Stimulated activated CD8-positive, alpha-beta memory T cell treated with anti-CD3 and anti-CD28 coated beads, Interleukin-7, amount 100 ng/mL, for 4 hours (primary cell): ENCODE data around the gene ASB11.
"Not testable (repeated sequence)": the region's sequence is repeated elsewhere in the genome, so short reads cannot be mapped to it uniquely, and the experiment has no call there.

ENCODE experiments used
- DNase-seq, 2 donors: peaks; one replicate each; pipeline ENCODE4 v3.0.0-alpha.2; 2020; ENCODE audit warnings: low read depth in 2 of 2

The ASB11 gene

DNA sequence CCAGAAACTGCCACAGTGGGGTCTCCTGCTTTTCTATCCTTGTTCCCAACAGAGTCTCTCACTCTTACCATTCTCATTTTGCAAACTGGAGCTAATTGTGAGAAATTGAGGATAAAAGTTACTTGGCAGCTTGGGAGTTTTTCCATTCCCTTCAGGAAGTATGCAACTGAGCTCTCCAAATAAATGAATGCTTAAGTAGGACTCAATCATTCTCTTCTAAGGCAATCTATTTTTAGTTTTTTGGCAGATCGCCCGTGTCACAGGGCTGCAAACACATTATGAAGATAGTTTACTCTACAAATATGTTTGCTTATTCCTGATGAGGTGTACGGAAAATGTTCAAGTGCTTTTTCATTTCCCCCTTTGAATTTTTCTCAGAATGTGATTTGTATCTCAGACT lies 5.3 kb downstream of the ASB11 start:
- DNase-seq: no peak

DNA sequence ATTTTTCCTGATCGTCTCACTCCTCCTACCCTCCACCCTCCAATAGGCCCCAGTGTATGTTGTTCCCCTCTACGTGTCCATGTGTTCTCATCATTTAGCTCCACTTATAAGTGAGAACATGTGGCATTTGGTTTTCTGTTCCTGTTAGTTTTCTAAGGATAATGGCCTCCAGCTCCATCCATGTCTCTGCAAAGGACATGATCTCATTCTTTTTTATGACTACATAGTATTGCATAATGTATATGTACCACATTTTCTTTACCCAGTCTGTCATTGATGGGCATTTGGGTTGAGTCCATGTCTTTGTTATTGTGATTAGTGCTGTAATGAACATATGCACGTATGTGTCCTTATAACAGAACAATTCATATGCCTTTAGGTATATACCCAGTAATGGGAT lies 9.5 kb downstream of the ASB11 start:
- DNase-seq: not testable (repeated sequence)

DNA sequence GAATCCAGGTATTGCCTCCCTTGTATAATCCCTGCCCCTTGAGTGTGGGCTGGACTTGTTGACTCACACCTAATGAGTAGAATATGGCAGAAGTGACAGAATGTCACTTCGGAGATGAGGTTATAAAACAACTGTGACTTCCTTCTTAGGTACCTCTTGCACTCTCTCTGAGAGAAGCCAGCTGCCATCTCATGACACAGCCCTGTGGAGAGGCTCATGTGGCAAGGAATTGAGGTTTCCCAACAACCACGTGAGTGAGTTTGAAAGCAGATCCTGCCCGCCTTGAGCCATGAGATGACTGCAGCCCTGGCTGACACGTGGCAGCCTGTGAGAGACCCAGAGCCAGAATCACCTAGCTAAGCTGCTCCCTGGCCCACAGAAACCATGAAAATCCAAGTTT lies 13.5 kb downstream of the ASB11 start:
- no peak for DNase-seq

DNA sequence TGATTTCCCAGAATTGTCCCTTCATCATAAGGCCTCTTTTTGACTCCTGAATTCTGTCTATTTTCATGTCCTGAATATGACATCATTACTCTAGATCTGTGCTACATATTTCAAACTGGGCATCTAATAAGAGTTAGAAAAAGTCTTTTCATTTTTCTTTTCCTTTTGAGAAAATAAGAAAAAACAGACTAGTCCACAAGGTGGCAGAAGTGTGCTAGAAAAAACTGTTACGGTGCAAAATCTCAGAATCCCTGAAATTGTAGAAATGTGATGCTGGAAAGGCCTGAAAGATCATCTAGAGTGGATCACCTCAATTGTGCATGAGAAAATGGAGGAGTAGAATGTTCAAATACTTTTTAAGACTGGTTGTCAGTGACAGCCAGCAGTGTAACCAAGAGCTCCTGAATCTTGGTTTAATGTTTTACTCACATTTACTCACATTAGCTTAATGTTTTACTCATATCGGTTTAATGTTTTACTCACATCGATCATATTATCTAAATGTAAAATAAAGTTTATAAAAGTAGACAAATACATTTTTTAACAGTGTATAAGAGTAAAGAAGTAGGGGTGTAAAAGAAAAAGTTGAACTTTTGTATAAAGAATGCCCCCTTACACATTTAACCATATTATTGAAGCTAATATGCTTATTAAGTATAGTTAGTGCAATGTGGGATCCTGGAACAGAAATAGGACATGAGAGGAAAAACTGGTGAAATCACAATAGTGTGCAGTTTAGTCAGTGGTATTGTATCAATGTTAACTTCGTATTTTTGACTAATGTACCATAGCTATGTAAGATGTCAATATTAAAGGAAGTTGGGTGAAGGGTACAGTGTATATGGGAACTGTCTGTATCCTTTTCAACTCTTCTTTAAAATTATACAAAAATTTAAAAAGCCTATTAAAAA lies 15.2 kb downstream of the ASB11 start:
- no peak for DNase-seq

DNA sequence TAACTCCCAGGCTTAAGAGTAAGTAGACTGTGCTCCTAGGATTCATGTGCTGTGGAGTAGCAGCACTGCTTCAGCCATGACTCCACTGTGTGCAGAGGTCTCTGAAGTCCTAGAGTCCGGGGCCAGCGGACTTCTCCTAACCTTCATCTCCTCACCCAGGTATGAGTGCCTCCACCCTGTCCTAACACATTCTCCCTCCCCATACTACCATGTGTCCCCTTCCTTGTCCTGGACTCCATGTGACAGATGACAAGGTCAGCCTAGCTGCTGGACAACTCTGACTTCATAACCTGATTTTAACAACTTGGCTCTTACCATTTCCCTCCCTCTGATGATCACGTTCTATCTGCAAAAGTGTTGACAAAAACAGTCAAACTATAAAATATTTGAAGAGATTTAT lies 16.7 kb downstream of the ASB11 start:
- no peak for DNase-seq

DNA sequence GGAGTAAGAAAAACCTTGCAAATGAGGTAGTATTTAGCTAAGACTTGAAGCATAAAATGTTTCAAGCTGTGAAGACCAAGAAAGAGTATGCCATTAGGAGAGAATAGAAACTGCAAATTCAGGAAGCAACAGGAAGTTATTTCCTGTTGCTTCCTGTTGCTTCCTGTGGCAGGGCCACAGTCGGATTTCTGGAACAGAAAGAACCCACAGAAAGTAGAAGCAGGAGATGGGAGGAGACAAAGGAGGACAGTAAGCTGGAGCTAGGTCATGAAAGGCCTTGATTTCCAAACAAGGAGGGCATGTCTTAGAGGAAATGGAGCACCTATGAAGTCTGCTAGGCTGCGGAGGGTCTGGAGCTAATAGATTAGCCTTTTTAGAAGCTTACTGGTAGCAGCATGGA lies 17.2 kb downstream of the ASB11 start:
- no peak for DNase-seq

DNA sequence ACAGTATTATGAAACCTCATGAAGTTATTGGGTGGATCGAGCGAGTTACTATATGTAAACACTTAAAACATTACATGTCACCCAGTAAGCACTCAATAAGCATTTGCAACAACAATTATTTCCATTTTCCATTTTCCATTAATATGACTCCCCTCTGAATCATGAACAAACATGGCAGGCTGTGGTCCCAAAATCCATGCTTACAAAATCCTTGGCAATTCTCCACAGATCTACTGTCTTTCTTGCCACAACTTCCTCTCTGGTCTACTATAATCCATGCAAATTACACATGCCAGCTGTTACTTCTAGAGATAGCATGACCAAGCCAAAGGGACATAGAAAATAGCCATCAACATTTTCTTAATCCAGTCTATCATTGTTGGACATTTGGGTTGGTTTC lies 22.0 kb downstream of the ASB11 start:
- no peak for DNase-seq

DNA sequence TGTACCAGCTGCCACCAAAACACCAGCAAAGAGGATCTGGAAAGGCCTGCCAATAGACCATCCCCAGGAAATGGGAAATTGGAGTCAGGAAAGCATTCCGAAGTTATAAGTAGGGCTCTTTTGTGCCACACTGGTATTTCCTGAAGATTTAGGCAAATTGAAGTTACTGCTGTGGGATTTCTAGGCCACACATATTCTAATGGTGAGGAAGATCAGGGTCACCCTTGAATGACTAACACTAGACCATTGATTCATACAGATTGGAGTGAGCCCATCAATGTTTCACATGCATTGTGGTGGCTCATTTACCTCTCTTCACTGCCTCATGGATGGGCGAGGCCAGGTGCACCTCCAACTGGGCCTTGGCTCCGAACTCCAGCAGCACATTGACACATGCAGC lies 22.6 kb downstream of the ASB11 start:
- no peak for DNase-seq

DNA sequence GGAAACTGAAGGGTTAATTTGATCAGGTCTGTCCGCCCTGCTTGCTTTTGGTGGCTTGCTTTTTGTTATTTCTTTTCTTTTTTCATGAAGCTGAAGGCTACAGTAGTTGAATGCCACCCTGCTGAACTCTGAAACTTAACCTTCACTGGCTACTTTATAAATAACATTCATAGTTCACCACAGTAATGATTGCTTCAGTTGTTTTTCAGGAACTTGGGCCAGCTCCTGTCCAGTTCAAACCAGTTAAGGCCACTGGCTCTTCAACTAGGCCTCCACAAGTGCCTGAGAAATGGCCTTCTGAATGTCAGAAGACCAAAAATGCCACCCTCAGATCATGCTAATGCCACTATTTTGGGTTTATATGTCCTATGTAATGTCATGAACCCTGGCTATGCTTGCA lies 37.8 kb downstream of the ASB11 start:
- DNase-seq: no peak

DNA sequence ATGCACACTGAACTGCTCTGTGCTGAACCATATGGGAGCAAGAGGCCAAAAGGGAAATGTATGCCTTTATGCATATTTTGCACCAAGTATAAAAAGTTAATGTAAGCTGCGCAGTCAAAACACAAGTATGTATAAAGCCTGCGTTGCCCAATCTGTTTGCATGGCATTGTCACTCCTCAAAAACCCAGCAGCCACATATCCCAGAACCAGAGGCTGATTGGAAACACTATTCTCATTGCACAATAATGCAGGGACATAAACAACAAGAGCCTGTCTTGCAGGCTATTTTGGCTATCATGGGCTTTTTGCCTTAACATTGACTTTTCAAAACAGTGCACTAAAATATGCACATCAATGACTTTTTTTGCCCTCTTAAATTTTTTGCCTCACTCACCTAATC lies 40.5 kb downstream of the ASB11 start:
- DNase-seq: no peak

DNA sequence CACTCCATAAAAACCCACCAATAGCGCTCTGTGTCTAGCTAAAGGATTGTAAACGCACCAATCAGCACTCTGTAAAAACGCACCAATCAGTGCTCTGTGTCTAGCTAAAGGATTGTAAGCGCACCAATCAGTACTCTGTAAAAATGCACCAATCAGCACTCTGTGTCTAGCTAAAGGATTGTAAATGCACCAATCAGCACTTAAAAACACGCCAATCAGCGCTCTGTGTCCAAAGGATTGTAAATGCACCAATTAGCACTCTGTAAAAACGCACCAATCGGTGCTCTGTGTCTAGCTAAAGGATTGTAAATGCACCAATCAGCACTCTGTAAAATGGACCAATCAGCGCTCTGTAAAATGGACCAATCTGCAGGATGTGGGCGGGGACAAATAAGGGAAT lies 42.2 kb downstream of the ASB11 start:
- DNase-seq: not testable (repeated sequence)

DNA sequence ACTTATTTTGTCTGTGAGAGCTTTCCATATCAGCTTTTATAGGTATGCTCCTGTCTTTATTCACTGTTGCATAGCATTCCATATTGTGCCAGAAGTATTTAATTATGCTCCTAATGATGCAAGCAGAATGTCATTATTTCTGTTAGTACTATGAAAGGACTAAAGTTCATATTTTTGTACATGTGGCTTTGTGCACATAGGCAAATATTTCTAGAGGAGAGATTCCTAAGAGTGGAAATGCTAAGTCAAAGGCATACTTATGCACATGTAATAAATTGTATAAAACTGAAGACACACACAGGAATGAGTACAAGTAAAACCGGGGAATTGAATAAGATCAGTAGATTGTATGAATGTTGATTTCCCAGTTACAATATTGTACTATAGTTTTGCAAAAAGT lies 43.7 kb downstream of the ASB11 start:
- DNase-seq: no peak

DNA sequence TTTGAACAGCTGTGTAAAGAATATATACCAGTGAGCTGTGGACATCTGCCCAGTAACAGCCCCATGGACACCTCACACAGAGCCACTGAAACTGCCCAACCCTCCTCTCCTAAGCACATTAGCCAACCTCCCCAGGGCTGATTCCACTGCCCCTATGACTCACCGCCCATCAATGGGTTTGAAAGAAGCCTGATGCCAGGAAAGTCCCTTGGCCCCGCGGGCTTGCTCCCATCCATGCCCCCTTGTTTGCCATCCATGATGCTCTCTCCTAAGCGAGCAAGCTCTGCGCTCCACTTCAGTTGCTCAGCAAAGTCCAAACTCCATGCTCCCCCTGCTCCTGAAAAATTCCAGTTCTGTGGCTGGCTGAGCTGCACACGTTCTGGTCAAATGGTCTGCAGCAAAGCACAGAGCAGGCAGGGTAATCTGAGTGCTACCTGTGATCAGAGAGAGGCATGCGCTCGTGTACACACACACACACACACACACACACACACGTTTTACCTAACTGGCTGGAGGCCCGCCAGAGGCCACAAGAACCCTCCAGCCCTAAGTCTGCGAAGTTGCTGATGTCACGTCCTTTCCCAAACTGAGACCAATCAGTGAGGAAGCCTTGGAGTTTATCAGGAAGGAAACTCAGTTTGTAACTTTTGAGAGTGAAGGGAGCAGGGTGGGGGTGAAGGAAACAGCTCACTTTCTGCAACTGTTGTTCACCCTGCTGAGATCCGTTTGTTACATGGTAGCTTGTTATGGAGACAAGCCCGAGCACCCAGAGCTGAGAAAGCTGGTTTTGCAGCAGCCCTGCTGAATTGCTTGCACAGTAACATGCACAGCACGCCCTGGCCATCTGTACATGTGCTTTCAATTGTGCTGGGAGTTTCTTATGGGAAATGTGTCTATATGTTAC lies 45.6 kb downstream of the ASB11 start, which contains the start of gene ASB9:
TSS of gene ASB9 (minus strand) at position 466 of the 904 bp plus-strand sequence. CDS start at position 257, 209 bp downstream.
- DNase-seq: no peak

DNA sequence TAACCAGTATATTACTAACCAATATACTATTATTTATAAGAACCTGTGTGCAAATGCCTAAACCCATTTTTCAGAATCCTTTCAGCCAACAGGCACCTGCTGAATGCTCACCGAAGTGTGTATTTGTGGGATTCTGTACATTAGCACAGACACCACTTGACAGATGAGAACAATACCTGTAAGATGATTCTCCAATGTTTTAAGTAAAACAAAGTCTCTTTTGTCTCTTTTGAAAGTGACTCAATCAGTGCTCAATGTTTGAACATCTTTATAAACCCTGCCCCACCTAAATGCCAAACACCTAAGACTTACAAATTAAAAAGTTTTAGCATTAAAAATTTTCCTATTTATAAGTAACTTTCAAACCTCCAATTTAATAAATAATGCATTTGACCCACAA lies 46.3 kb downstream of the ASB11 start:
- DNase-seq: no peak

DNA sequence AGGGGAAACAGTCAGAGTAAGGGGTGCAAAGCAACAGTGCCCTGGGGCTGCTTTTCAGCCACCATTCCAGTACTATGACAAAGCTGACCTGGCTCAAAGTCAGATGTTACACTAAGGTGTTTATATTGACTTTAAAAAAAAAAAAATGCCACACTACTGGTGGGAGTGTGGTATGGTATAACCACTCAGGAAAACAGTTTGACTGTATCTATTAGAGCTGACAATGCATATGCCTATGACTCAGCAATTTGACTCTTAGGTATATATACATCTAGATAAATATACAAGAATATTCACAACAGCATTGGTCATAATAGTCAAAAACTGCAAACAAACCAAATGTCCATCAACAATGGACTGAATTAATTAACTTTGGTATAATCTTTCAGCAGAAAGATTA lies 60.6 kb downstream of the ASB11 start:
- no peak for DNase-seq

DNA sequence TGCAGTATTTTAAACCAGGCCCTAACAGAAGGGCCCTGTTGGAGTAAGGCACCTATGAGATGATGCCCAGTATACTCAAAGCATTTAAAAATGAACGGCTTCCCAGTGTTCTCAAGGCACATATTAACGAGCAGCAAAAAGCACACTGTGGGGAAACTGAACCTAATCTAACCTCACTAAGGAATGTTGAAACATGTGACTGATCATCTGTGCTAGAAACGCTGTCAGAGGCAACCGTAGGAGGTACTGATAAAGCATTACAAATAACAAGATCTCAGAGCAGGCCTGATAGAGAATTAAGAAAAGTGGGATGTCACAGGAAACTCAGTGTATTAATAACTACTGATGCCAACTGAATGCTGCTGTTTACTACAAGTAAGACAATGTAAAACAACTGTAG lies 69.5 kb downstream of the ASB11 start:
- DNase-seq: no peak

DNA sequence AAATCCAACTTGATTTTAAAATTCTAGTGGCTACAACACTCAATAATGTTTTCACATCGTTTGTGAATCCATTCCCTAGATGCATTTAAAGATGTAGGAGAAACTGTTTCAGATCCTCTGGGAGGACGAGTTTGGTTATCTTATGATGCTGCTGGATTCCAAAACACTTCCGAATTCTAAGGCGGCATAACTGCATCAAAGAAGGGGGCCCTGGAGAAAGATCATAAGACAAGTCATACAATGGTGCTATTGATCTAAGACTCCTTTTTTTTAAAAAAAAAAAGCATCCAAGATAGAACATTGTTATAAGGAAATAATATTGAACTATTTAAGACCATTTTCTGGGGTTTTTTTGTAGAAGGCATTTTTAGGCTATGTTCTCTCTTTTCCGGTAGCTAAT lies 71.0 kb downstream of the ASB11 start:
- no peak for DNase-seq

DNA sequence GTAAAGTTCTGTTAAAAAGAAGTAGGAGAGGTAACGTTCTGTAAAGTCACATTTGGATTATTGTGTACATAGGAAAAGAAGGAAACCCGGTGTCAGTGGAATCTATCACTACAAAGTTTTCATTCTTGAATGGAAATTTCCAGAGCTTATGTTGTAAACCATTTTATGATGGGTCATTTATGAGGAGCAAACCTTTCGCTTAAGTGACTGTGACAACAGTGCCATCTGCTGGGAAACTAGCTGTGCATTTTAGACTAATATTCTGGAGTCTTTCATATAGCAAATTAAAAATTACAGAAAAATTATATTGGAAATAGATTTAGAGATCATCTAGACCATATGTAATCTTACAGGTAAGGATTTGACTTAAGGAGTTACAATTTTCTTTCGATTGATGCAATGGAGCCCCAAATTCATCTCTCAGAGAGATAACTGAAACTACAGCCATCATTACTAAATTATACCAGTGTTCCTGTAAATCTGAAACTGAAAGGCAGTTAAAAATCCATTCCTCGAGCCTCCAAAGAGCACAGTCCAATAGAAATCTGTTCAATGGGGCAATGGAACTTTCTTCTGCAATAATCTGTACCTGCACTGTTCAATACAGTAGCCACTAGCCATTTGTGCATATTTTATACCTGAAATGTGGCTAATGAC lies 72.4 kb downstream of the ASB11 start:
- DNase-seq: peak in 1 of 2 donors; percentile 12

DNA sequence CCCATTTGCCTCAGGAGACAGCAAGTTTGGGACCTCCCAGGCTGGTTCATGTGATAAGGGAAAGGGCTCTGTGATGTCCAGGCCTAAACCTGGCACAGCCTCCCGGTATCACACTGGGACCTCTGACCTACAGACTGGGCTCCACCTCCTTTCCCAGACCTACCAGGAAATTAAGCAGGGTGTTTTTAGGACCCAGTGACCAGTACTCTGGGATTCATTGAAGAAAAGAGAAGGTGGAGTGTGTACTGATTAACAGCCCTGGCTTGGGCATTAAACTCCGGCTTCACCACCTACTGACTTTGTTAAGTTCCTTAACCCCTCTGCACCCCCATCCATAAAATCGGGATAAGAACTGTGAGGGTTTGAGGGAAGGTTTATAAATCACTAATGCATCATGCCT lies 74.1 kb downstream of the ASB11 start:
- no peak for DNase-seq

DNA sequence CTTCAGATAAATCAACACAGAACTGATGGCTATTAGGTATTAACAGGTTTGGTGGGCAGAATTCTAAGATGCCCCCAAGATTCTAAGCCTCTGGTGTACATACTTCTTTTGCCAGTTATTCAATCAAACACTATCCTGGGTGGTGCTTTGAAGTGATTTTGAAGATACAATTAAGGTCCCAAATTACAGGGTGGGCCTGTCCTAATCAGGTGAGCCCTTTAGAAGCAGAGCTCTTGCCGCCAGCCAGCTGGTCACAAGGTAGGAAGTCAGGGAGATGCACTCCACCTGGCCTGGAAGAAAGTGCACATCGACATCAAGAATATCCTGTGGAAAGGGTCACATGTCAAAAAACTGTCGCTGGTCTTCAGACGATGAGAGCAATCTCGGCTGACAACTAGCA lies 75.0 kb downstream of the ASB11 start:
- no peak for DNase-seq

DNA sequence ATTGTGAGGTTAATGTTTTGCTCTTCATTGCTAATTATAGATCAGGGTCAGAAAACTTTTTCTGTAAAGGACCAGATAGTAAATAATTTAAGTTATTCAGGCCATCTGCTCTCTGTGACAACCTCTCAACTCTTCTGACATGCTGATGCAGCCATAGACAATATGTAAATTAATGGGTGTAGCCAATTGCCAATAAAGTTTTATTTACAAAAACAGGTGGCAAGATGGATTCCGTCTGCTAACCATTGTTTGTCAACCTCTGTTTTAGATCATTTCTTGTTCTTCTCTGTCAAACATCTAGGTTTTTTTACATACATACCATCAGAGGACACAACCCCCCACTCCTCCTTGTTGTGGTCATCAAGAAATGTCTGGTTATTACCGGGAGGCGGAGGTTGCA lies 79.3 kb downstream of the ASB11 start:
- no peak for DNase-seq

DNA sequence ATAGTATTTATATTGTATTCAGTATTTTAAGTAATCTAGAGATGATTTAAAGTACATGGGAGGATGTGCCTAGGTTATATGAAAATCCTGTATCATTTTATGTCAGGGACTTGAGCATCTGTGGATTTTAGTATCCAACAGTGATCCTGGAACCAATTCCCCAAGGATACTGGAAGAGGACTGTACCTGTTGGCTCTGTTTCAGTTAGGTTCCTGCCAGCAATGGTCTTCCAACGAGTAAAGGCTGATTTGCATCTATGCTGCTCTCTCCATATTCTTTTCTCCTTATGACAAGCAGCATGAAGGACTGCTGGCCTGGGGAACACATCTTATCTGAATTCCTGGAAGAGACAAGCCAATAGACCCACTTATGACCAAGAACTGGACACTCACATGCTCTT lies 80.4 kb downstream of the ASB11 start:
- no peak for DNase-seq
